Measurements from ENCODE around the gene CTXN1. TPM values are rescaled to one million over a fixed set of nuclear protein-coding genes. Genes with fewer than 3 reads are reported as not detected.

Gene CTXN1
- polyA plus RNA-seq, 1 of the 3 experiments (the other 2 are of a cell fraction), result 53.8 TPM

DNA sequence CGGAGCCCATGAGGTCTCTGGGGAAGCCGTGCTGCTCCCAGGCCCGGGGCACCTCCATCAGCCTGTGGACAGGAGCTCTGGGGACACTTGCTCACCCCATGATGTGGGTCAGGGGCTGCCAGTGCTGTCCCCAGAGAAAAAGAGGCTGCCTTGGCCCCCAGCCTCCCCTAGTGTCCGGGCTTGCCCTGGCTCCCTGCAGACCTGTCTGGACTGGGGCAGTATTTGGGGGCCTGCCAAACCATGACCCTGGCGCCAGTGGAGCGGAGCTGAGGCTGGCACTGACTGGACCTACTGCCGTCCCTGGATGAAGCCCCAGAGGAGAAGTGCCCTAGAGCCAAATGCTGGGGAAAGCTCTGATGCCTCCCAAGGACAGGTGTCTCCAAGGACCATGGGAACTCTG lies 49.1 kb upstream of the CTXN1 start (continued):
- TF ChIP-seq GABPA (IDR thresholded peaks at IDR 0.05; ENCODE audit: low read depth) (no peak), SMC3 (IDR thresholded peaks at IDR 0.05; ENCODE audit: low read depth, low read length) (no peak), MXI1 (IDR thresholded peaks at IDR 0.05; ENCODE audit: low read depth, low read length) (no peak)

DNA sequence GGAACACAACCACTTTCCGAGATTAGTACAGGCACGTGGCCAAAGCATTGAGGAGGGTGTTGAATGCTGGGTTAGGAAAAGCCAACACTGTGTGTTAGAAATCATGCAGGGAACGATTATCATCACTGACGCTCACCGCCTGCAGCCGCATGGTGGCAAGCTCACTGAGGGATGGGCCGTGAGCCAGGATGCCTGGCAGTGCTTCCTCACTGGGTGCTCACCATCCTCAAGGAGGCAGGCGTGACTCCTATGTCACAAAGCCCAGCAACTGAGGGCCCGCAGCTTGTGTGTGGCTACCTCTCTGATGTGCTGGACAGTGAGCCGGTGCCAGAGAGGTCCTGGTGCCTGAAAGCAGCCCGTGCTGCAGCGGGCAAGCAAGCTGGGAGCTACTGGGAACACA lies 47.9 kb upstream of the CTXN1 start:
- H3K36me3 ChIP-seq (replicated peaks in 1 of 2; ENCODE audit: control insufficient read depth in 1 of 2, insufficient read depth in 2 of 2, low read length in 1 of 2), result peaks cover 6 to 62% of the 10 kb centered on the region in 2 experiments
- H3K4me3 ChIP-seq (ENCODE audit: low read depth in 2 of 2, low read length in 1 of 2), result no peak overlapping the region

DNA sequence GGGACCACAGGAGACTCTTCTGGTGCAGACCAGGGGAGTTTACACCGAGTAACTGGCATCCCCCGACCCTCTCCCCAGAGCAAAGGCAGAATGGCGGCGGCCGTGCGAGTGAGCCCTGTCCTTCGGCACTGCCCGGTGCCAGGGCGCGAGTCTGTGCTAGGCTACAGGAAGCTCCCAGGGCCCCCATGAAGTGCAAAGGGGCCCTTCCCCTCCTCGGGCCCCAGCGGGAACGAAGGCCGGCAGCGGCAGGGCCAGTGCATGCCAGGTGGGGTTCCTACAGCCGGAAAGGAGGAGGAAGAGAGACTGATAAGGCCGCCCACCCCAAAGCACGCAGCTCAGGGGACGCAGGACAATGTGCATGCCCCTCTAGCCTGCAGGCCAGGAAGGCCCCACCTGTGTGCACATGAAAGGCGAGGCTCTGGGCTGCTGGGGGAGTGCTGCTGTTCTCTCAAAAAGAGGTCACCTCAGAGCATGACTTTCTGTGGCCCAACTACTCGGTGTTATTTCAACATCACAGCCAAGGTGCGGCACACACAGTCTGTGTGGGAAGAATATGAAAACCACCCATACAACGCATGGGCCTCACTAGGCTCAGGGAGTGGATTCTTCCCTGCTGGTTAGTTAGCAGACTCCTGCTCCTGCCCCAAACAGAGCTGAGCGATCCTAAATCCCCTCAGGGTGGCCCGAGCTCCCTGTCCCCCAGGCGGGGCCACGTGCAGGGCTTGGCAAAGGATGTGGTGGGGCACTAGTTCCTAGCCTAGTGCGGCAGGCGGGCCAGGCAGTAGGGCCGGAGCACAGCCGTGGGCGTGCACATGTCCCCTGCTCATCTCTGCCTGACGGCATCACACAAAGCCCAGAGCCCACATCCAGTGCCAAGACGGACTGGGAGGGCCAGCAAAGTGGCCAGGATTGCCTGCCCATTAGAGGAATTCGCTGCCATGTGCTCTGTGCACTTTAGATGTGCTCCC lies 45.9 kb upstream of the CTXN1 start:
- Histone ChIP-seq H3K36me3 (replicated peaks in 1 of 2; ENCODE audit: control insufficient read depth in 1 of 2, insufficient read depth in 2 of 2, low read length in 1 of 2) (peaks cover 18 to 55% of the 10 kb centered on the region in 2 experiments), H3K27ac (ENCODE audit: low read depth in 2 of 2, low read length in 1 of 2) (no peak overlapping the region), H3K27me3 (ENCODE audit: insufficient read depth) (no peaks in the 10 kb centered on the region), H3K4me2 (no peak overlapping the region), H3K4me3 (ENCODE audit: low read depth in 2 of 2, low read length in 1 of 2) (no peak overlapping the region), H3F3A (replicated peaks; ENCODE audit: insufficient read depth) (no peaks in the 10 kb centered on the region), H2AFZ (ENCODE audit: low read depth) (no peak overlapping the region), H3K9me3 (no peaks in the 10 kb centered on the region), H3K9ac (no peak overlapping the region), H3K4me1 (ENCODE audit: control insufficient read depth in 1 of 2, insufficient read depth in 2 of 2, low read depth in 1 of 2, low read length in 1 of 2) (no peaks in the 10 kb centered on the region), H3K79me2 (ENCODE audit: insufficient read depth) (peaks cover 7% of the 10 kb centered on the region; the same call in 1 of the 2 replicates), H4K20me1 (ENCODE audit: insufficient read depth) (peaks cover 13% of the 10 kb centered on the region), H3K9me2 (no peaks in the 10 kb centered on the region)
- no peak for TF ChIP-seq RFX5 (IDR thresholded peaks at IDR 0.05; ENCODE audit: low read length)
- no peak for TF ChIP-seq GABPA (IDR thresholded peaks at IDR 0.05; ENCODE audit: low read depth)
- no peak for TF ChIP-seq TEAD4 (IDR thresholded peaks at IDR 0.05; ENCODE audit: borderline replicate concordance, insufficient read depth)
- no peak for TF ChIP-seq JUND (IDR thresholded peaks at IDR 0.05)
- TF ChIP-seq, protein P1, sequence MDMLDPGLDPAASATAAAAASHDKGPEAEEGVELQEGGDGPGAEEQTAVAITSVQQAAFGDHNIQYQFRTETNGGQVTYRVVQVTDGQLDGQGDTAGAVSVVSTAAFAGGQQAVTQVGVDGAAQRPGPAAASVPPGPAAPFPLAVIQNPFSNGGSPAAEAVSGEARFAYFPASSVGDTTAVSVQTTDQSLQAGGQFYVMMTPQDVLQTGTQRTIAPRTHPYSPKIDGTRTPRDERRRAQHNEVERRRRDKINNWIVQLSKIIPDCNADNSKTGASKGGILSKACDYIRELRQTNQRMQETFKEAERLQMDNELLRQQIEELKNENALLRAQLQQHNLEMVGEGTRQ (IDR thresholded peaks at IDR 0.05; ENCODE audit: borderline replicate concordance, low read depth, low read length), result no peak
- TF ChIP-seq NFIC (IDR thresholded peaks at IDR 0.05; ENCODE audit: borderline replicate concordance), result no peak
- WGBS (ENCODE audit: low lambda C conversion rate), result 91% methylated on average over 16 of the region's 35 CpGs
- no peak for DNase-seq
- ChIA-PET CTCF (interaction anchor here (0.7 to 9.1 kb wide), 17 partner anchors 9 to 276 kb away, joined by 3 to 81 read pairs (median 7); partner anchors contain the start of gene TIMM44), POLR2A (no interaction called here)

More for the DNA sequence above, 47.9 kb upstream of the CTXN1 start:
- no peak overlapping the region for H3K9ac ChIP-seq
- H3K4me1 ChIP-seq (ENCODE audit: control insufficient read depth in 1 of 2, insufficient read depth in 2 of 2, low read depth in 1 of 2, low read length in 1 of 2), result no peaks in the 10 kb centered on the region
- no peaks in the 10 kb centered on the region for H3K27me3 ChIP-seq (ENCODE audit: insufficient read depth)
- DNase-seq, result no peak
- no peaks in the 10 kb centered on the region for H3K9me3 ChIP-seq
- ChIA-PET CTCF (interaction anchor here (1.8 to 9.1 kb wide), 2 partner anchors 27 to 32 kb away, joined by 4 to 81 read pairs; partner anchors contain the start of gene ELAVL1), POLR2A (no interaction called here)
- no peaks in the 10 kb centered on the region for H3K9me2 ChIP-seq
- no peak overlapping the region for H3K4me2 ChIP-seq
- H2AFZ ChIP-seq (ENCODE audit: low read depth), result no peak overlapping the region
- no peaks in the 10 kb centered on the region for H3F3A ChIP-seq (replicated peaks; ENCODE audit: insufficient read depth)
- no peak overlapping the region for H3K27ac ChIP-seq (ENCODE audit: low read depth in 2 of 2, low read length in 1 of 2)
- H4K20me1 ChIP-seq (ENCODE audit: insufficient read depth), result peaks cover 28% of the 10 kb centered on the region
- 100% methylated on average over 4 of the region's 12 CpGs for WGBS (ENCODE audit: low lambda C conversion rate)
- no peak for TF ChIP-seq RAD21 (IDR thresholded peaks at IDR 0.05; ENCODE audit: low read length)
- TF ChIP-seq FOXJ3 (CRISPR knock-in tag; IDR thresholded peaks at IDR 0.05), result no peak
- TF ChIP-seq FOXM1 (IDR thresholded peaks at IDR 0.05; ENCODE audit: low read depth), result no peak
- no peak for TF ChIP-seq MEF2A (IDR thresholded peaks at IDR 0.05; ENCODE audit: borderline replicate concordance, low read depth)
- TF ChIP-seq JUND (IDR thresholded peaks at IDR 0.05), result no peak
- no peak for TF ChIP-seq SIN3A (IDR thresholded peaks at IDR 0.05; ENCODE audit: borderline replicate concordance, low read depth, low read length)
- TF ChIP-seq MXI1 (IDR thresholded peaks at IDR 0.05; ENCODE audit: low read depth, low read length), result no peak
- TF ChIP-seq RFX5 (IDR thresholded peaks at IDR 0.05; ENCODE audit: low read length), result no peak
- TF ChIP-seq NRF1 (IDR thresholded peaks at IDR 0.05; ENCODE audit: low read depth, low read length), result no peak
- H3K79me2 ChIP-seq (ENCODE audit: insufficient read depth), result peaks cover 8% of the 10 kb centered on the region; the same call in 1 of the 2 replicates

Data from SK-N-SH (cell line).